WI38 (cell line): Measurements from ENCODE around the gene FANCB.

ENCODE experiments used
- H3K4me3 ChIP-seq: 2 replicates; pipeline ENCODE4 v1.5.1; 2011; ENCODE audit warnings: low read depth, mild to moderate bottlenecking, control low read depth, low read length
- CTCF ChIP-seq: IDR thresholded peaks from 2 replicates; pipeline ENCODE4 v1.5.1; 2012; ENCODE audit warnings: low read depth, mild to moderate bottlenecking, control low read depth, low read length

Gene FANCB

GRCh38 chrX:14903891-14904290 is 31.0 kb upstream of the FANCB start:
- no peak for TF ChIP-seq CTCF
- no peak overlapping the region for H3K4me3 ChIP-seq

DNA sequence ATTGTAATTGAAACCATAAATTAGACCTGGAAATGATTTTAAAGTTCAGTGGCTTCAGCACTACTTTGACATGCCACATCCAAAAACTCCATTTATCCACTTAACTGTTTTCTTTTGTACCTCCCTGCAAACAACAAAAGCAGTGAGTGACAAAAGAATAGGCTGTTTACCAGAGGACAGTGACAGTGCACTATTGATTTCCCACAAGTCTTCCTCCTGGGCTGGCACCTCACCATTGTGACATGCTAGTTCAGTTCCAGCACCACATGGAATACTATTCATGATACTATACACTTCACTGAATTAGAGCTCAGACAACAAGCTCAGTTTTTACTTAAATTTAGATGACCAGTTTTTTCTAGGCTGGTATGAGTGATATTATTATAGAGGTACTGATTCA is 29.7 kb upstream of the FANCB start:
- no peak overlapping the region for H3K4me3 ChIP-seq
- no peak for TF ChIP-seq CTCF

- TF ChIP-seq CTCF, result no peak
- H3K4me3 ChIP-seq, result no peak overlapping the region
These were observed 26.7 kb upstream of the FANCB start for GRCh38 chrX:14899607-14900006.

DNA sequence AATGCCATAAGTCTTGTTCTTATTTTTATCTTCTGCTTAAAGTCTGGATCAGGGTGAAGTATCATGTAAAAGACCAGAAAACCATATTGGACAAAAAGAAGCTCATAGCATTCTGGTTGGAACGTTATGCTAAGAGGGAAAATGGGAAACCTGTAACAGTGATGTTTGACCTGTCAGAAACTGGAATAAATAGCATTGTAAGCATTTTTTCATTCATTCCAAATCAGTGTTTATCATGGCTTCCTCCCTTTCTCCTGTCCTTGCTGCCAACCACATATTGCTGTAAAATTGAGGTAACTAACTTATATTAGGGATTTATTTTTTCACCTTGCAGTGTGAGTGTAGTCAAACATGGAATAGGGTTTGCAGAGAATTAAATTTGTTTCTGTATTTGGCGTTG is 24.2 kb upstream of the FANCB start:
- no peak for TF ChIP-seq CTCF
- H3K4me3 ChIP-seq, result no peak overlapping the region

DNA sequence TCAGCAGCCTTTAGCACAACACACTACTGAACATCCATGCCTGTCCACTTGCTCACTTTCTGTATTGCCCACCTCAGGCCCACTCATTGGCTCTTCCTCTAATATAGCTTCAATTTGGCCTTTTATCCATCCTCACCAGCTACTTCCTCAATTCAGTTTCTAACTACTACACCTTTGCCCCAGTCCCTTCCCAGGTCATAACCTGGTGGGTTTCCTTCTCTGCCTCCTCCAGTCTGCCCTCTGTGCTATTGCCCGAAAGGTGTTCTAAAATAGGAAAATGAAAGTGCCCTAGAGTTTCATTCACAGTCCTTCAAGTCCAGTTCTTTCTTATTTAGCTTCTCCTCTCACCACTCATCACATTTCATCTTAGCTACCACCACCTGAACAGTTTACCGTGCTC is 23.4 kb upstream of the FANCB start:
- no peak for TF ChIP-seq CTCF
- no peak overlapping the region for H3K4me3 ChIP-seq

DNA sequence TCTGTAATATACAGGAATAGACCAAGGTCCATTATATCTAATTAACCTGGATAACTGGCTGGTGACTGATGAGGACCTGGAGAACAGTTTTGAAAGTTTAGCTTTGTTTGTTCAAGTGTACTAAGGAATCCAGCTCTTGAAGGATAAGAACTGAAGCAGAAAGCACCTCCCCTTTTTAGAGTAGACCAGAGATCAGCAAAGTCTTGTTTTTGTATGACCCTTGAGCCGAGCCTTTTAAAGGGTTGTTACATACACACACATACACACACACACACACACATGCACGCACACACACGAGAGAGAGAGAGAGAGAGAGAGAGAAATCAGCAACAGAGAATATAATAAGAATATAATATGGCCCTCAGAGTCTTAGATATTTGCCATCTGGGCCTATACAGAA is 13.4 kb upstream of the FANCB start:
- no peak for TF ChIP-seq CTCF

GRCh38 chrX:14884714-14885113 is 11.8 kb upstream of the FANCB start:
- no peak for TF ChIP-seq CTCF
- H3K4me3 ChIP-seq, result no peak overlapping the region

More for the DNA sequence above, 13.4 kb upstream of the FANCB start:
- H3K4me3 ChIP-seq, result no peak overlapping the region
